ENCODE measurements around the gene COPRS.

The COPRS gene

DNA sequence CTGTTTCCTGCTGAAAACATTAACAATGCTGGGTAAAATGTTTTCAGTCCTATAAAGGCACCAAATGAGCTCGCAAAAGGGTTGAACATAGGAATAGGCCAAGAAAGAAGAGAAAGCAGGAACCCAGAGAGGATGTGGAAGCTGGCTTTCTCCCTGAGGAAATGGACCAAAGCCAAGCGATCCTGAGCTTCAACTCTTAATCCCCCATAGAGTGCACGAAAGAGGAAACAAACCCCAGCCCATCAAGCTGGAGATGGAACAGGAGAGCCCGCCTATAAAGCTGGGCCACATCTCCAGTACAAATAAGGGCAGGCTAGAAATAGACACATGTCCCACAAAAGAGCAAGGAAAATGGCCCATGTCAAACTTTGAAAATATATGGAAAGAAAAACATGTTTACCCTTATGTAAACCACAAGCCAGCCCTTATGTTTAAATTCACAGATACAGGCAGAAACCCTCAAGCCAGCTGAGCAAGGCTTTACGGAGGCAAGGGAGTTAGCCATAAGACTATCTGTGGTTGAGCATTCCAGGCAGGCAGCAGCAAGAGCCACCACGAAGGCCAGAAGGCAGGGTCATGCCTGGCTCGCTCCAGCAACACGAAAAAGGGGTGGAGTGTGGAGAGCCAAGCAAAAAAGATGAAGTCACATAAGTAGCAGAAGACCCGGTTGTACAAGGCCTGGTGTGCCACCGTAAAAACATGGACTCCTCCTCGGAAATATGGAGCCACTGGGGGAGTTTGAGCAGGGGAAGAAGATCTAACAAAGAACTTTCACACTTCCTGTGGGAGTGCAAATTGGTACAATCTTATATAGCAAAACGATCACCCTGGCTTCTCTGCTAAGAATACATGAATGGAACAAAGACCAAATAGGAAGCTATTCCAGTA lies 27.8 kb downstream of the COPRS start:
- TF ChIP-seq CTCF (IDR thresholded peaks at IDR 0.05), result no peak

DNA sequence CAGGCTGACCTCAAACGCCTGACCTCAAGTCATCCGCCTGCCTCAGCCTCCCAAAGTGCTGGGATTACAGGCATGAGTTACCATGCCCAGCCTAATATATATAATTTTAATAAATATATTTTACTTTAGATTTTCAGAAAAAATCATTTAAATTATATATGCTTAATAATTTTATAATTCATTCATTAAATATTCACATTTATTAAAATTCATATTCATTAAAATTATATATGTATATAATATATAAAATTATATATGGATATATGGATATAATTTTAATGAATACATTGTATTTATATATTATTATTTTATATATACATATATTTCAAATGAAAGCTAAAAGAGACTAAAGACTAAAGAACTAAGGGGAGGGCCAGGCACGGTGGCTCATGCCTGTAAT lies 29.4 kb downstream of the COPRS start:
- TF ChIP-seq CTCF (IDR thresholded peaks at IDR 0.05), result no peak

GRCh38 chr17:31825961-31826691 lies 32.9 kb downstream of the COPRS start:
- TF ChIP-seq CTCF (IDR thresholded peaks at IDR 0.05), result no peak

DNA sequence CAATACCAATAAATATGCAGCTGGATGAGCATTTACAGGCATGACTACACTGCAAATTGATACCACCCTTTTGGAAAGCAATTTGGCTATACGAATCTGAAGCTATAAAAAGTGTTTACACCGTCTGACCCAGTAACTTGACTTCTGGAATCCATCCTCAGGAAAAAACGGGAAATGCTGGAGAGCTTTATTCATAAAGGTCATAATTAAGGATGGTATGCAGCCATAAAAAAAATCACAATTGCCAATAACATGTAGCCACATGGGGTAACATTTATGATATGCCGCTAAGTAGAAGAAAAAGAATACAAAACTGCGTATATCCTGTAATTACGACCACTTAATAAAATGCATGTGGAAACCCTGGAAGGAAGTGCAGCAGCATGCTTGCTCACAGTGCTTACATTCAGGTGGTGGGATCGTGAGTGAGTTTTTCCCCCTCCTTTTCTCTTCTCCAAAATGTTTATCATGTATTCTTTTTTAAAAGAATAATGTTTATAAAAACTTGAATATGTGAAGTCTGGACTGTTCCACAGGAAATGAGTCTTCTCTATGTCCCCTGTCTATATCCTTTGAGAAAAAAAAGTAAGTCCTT lies 34.2 kb downstream of the COPRS start:
- no peak for TF ChIP-seq CTCF (IDR thresholded peaks at IDR 0.05)

- no peak for TF ChIP-seq CTCF (IDR thresholded peaks at IDR 0.05)
Observed at GRCh38 chr17:31823014-31823413, 36.0 kb downstream of the COPRS start.

DNA sequence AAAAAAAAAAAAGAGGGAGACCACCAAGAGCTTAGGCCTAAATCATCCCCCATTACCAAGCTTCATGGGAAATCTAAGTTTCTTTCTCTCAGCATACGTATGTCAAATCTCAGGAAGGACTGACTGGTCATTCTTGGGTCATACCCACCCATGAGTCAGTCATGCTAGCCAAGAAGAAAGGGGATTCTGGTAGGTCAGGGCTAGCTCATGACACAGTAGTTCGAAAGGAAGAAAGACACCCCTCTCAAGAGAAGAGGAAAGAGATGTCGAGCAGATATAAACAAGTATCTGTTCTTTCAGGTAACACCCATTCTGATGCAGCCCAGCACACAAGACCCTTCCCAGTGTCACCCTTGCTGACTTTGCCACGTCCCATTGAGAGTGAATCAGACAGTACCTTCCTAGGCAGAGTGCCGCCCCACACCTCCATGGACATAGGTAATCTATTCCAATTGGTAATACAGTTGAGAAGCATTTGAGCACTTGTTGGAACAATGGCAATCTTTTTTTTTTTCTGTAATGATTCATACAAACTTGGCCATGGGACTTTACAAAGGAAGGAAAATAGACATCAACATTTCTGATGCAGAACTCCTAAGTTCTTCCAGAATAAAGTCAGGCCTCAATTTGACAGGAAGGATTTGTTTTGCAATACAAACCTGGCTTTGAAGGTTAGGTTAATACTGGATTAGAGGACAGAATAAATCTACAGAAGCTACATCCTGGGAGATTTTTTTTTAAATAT lies 38.2 kb downstream of the COPRS start:
- no peak for TF ChIP-seq CTCF (IDR thresholded peaks at IDR 0.05)

- no peak for TF ChIP-seq CTCF (IDR thresholded peaks at IDR 0.05)
Observed at GRCh38 chr17:31819578-31819977, 39.5 kb downstream of the COPRS start.
